ENCODE data around the gene HSD11B1. TPM values are rescaled to one million over a fixed set of nuclear protein-coding genes. Genes with fewer than 3 reads are reported as not detected.

HSD11B1 gene
- total RNA-seq, 6 donors from 2014 or later = 3.1 to 25.8 (median 17.4) TPM

GRCh38 chr1:209708297-209708696 is 3.7 kb downstream of the HSD11B1 start:
- Histone ChIP-seq H3K9me3 (no peaks in the 10 kb centered on the region), H3K4me1 (no peaks in the 10 kb centered on the region), H3K4me3 (no peak overlapping the region), H3K27ac (no peak overlapping the region), H3K36me3 (no peaks in the 10 kb centered on the region), H3K27me3 (no peaks in the 10 kb centered on the region)
- TF ChIP-seq EP300 (IDR thresholded peaks at IDR 0.05) = no peak
- no peak for TF ChIP-seq POLR2AphosphoS5 (IDR thresholded peaks at IDR 0.05)
- TF ChIP-seq POLR2A (IDR thresholded peaks at IDR 0.05) = no peak
- TF ChIP-seq CTCF (IDR thresholded peaks at IDR 0.05) = no peak
- ATAC-seq (ENCODE audit: low FRiP score in 2 of 2) = no peak
- DNase-seq = no peak
- 57 to 78% methylated on average over 4 of the region's 4 CpGs for WGBS, 2 donors

- no peaks in the 10 kb centered on the region for H3K4me1 ChIP-seq
- no peaks in the 10 kb centered on the region for H3K36me3 ChIP-seq
- H3K27me3 ChIP-seq = no peaks in the 10 kb centered on the region
- no peaks in the 10 kb centered on the region for H3K9me3 ChIP-seq
- ATAC-seq (ENCODE audit: low FRiP score in 2 of 2) (no peak), DNase-seq (no peak)
- TF ChIP-seq CTCF (IDR thresholded peaks at IDR 0.05) = no peak
- no peak for TF ChIP-seq POLR2A (IDR thresholded peaks at IDR 0.05)
- no peak for TF ChIP-seq EP300 (IDR thresholded peaks at IDR 0.05)
- no peak for TF ChIP-seq POLR2AphosphoS5 (IDR thresholded peaks at IDR 0.05)
- WGBS, 2 donors = 78 to 90% methylated on average over 2 of the region's 2 CpGs
- no peak overlapping the region for H3K27ac ChIP-seq
- H3K4me3 ChIP-seq = no peak overlapping the region
These were observed 5.4 kb downstream of the HSD11B1 start for GRCh38 chr1:209710093-209710492.

GRCh38 chr1:209710847-209711246 is 6.2 kb downstream of the HSD11B1 start:
- Histone ChIP-seq H3K9me3 (no peaks in the 10 kb centered on the region), H3K4me3 (no peak overlapping the region), H3K27ac (no peak overlapping the region), H3K36me3 (no peaks in the 10 kb centered on the region), H3K27me3 (no peaks in the 10 kb centered on the region), H3K4me1 (no peaks in the 10 kb centered on the region)
- TF ChIP-seq POLR2A (IDR thresholded peaks at IDR 0.05) = no peak
- no peak for TF ChIP-seq POLR2AphosphoS5 (IDR thresholded peaks at IDR 0.05)
- no peak for TF ChIP-seq CTCF (IDR thresholded peaks at IDR 0.05)
- TF ChIP-seq EP300 (IDR thresholded peaks at IDR 0.05) = no peak
- 77 to 90% methylated on average over 3 of the region's 3 CpGs for WGBS, 2 donors
- ATAC-seq (ENCODE audit: low FRiP score in 2 of 2) (no peak), DNase-seq (no peak)

DNA sequence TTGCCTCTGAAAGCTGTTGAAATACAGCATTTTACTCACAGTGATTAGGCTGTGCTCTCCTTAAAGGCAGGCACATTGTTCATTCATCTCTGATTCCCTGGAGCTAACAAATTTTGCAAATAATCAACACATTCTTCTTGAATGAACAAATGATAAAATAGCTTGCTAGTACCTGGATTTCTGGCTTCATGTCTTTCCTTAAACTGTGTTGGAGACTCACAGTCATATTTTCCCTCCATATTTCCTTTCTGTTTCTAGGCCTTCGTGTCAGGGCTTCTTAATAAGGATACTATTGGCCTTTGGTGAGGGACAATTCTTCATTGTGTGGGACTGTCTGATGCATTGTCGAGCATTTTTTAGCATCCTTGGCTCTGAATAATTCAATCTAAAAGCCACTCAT is 9.7 kb downstream of the HSD11B1 start:
- Histone ChIP-seq H3K4me3 (no peak overlapping the region), H3K9me3 (no peaks in the 10 kb centered on the region), H3K4me1 (no peaks in the 10 kb centered on the region), H3K36me3 (no peaks in the 10 kb centered on the region), H3K27ac (no peak overlapping the region), H3K27me3 (no peaks in the 10 kb centered on the region)
- DNase-seq = no peak
- TF ChIP-seq EP300 (IDR thresholded peaks at IDR 0.05) (no peak), CTCF (IDR thresholded peaks at IDR 0.05) (no peak), POLR2A (IDR thresholded peaks at IDR 0.05) (no peak), POLR2AphosphoS5 (IDR thresholded peaks at IDR 0.05) (no peak)
- 79 to 90% methylated on average over 2 of the region's 2 CpGs for WGBS, 2 donors
- ATAC-seq (ENCODE audit: low FRiP score in 2 of 2) = no peak

DNA sequence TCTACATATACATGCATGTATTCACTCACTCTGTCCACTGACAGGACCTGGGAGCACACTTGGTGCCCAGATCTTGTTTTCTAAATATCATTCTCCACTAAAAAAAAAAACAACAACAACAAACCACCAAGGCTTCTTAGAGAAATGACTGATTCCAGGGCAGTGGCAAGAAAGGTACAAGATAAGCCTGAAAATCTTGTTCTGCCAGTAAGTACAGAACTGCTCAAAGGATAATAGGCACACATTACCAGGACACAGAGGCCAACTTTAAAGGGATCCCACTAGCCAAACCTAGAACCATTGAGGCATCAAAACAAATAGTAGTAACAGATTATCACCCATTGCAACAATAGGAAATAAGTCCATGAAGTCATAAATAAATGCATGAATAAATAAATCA is 10.7 kb downstream of the HSD11B1 start:
- no peaks in the 10 kb centered on the region for H3K27me3 ChIP-seq
- no peak for TF ChIP-seq POLR2AphosphoS5 (IDR thresholded peaks at IDR 0.05)
- TF ChIP-seq POLR2A (IDR thresholded peaks at IDR 0.05) = no peak
- no peak for TF ChIP-seq EP300 (IDR thresholded peaks at IDR 0.05)
- TF ChIP-seq CTCF (IDR thresholded peaks at IDR 0.05) = no peak
- no peak for ATAC-seq (ENCODE audit: low FRiP score in 2 of 2)

More for the DNA sequence above, 10.7 kb downstream of the HSD11B1 start:
- Histone ChIP-seq H3K4me1 (no peaks in the 10 kb centered on the region), H3K36me3 (no peaks in the 10 kb centered on the region), H3K27ac (no peak overlapping the region), H3K4me3 (no peak overlapping the region), H3K9me3 (no peaks in the 10 kb centered on the region)
- no peak for DNase-seq

Data from upper lobe of left lung (tissue), 6 donors.